Stimulated activated CD8-positive, alpha-beta memory T cell treated with anti-CD3 and anti-CD28 coated beads, Interleukin-4, amount 100 ng/mL, for 4 hours (primary cell): ENCODE data around the gene ZPBP.

Experiments used
- DNase-seq, 2 donors: peaks; one replicate each; pipeline ENCODE4 v3.0.0-alpha.2; 2020; ENCODE audit warnings: low read depth in 2 of 2, low spot score in 1 of 2

ZPBP gene

GRCh38 chr7:50092579-50093491 is at the start of gene ZPBP:
Gene ZPBP, minus strand, starts transcription at chr7:50093246. Its CDS starts 52 bp downstream, at chr7:50093194.
- DNase-seq, result no peak

GRCh38 chr7:50142425-50143017 is 49.5 kb upstream of the ZPBP start:
- no peak for DNase-seq

GRCh38 chr7:50141854-50142253 is 48.8 kb upstream of the ZPBP start:
- no peak for DNase-seq

- no peak for DNase-seq
These were observed 48.1 kb upstream of the ZPBP start for GRCh38 chr7:50141131-50141530.

GRCh38 chr7:50140688-50141087 is 47.6 kb upstream of the ZPBP start:
- no peak for DNase-seq

GRCh38 chr7:50138101-50138500 is 45.1 kb upstream of the ZPBP start:
- no peak for DNase-seq

GRCh38 chr7:50125766-50126165 is 32.7 kb upstream of the ZPBP start:
- DNase-seq, result no peak

- no peak for DNase-seq
These were observed 28.2 kb upstream of the ZPBP start for GRCh38 chr7:50121286-50121685.

GRCh38 chr7:50119815-50120637 is 27.0 kb upstream of the ZPBP start:
- no peak for DNase-seq

GRCh38 chr7:50112250-50112649 is 19.2 kb upstream of the ZPBP start:
- DNase-seq, result no peak

GRCh38 chr7:50101873-50102272 is 8.8 kb upstream of the ZPBP start:
- no peak for DNase-seq

GRCh38 chr7:50095634-50096033 is 2.6 kb upstream of the ZPBP start:
- no peak for DNase-seq

GRCh38 chr7:50088463-50089129 is 4.5 kb downstream of the ZPBP start:
- DNase-seq, result no peak

GRCh38 chr7:50085344-50085743 is 7.7 kb downstream of the ZPBP start:
- no peak for DNase-seq

- DNase-seq, result no peak
These were observed 20.0 kb downstream of the ZPBP start for GRCh38 chr7:50073093-50073492.

- no peak for DNase-seq
These were observed 23.4 kb downstream of the ZPBP start for GRCh38 chr7:50069613-50070012.

- DNase-seq, result no peak
These were observed 24.0 kb downstream of the ZPBP start for GRCh38 chr7:50068850-50069551.

GRCh38 chr7:50068026-50068425 is 25.0 kb downstream of the ZPBP start:
- DNase-seq, result no peak

GRCh38 chr7:50062951-50063350 is 30.1 kb downstream of the ZPBP start:
- no peak for DNase-seq

GRCh38 chr7:50056131-50056530 is 36.9 kb downstream of the ZPBP start:
- no peak for DNase-seq

GRCh38 chr7:50047716-50048115 is 45.3 kb downstream of the ZPBP start:
- no peak for DNase-seq
